Caco-2 (cell line): Measurements from ENCODE around the gene MYH15. TPM values are rescaled to one million over a fixed set of nuclear protein-coding genes. Genes with fewer than 3 reads are reported as not detected.

ENCODE experiments used
- BruUV-seq: library from RNA; stranded (reverse); fragments of 400-500 nt; replicated peaks from 2 replicates; lab custom pipeline; 2021; lab: Mats Ljungman, UMichigan
- CTCF ChIA-PET: fragments of 300-600 bp; sonication (Branson Sonifier 250); formaldehyde crosslinking; loops from one replicate; lab custom pipeline; 2022; ENCODE audit warnings: antibody characterized with exemption; lab: Charles Lee
- POLR2A ChIA-PET: fragments of 300-600 bp; sonication (Branson Sonifier 250); formaldehyde crosslinking; loops from one replicate; lab custom pipeline; 2022; ENCODE audit warnings: antibody characterized with exemption; lab: Charles Lee
- DNase-seq, 2 experiments: peaks; one replicate each; pipeline versions ENCODE4 v3.0.0 to v3.0.0-alpha.2; 2020 to 2022
- H3K27me3 ChIP-seq: replicated peaks from 2 replicates; pipeline ENCODE4 v1.6.0; 2011; ENCODE audit warnings: low read length; ENCODE audit not compliant: control insufficient read depth, insufficient read depth
- H3K36me3 ChIP-seq: 2 replicates; pipeline ENCODE4 v1.5.1; 2011; ENCODE audit warnings: low read length; ENCODE audit not compliant: control insufficient read depth, insufficient read depth
- H3K4me1 ChIP-seq: fragments of 250-450 bp; sonication (Bioruptor Pico); 2 replicates; pipeline ENCODE4 v1.5.1; 2020; ENCODE audit warnings: mild to moderate bottlenecking
- H3K4me3 ChIP-seq: 2 replicates; pipeline ENCODE4 v1.5.1; 2011; ENCODE audit warnings: low read depth, mild to moderate bottlenecking, control low read depth, low read length
- H3K9me3 ChIP-seq: fragments of 250-450 bp; sonication (Bioruptor Pico); 2 replicates; pipeline ENCODE4 v1.5.1; 2020; ENCODE audit warnings: mild to moderate bottlenecking, moderate library complexity
- H3K27ac Mint-ChIP-seq: one replicate; pipeline ENCODE4 v1.8.0; 2022; ENCODE audit warnings: mixed read lengths; ENCODE audit not compliant: unreplicated experiment
- H3K27me3 Mint-ChIP-seq: one replicate; pipeline ENCODE4 v1.8.0; 2022; ENCODE audit warnings: mixed read lengths; ENCODE audit not compliant: insufficient read depth, unreplicated experiment
- H3K36me3 Mint-ChIP-seq: one replicate; pipeline ENCODE4 v1.8.0; 2022; ENCODE audit warnings: mild to moderate bottlenecking, mixed read lengths; ENCODE audit not compliant: insufficient read depth, unreplicated experiment
- H3K4me1 Mint-ChIP-seq: one replicate; pipeline ENCODE4 v1.8.0; 2022; ENCODE audit warnings: low read depth, mixed read lengths; ENCODE audit not compliant: unreplicated experiment
- H3K4me3 Mint-ChIP-seq: one replicate; pipeline ENCODE4 v1.8.0; 2022; ENCODE audit warnings: mild to moderate bottlenecking, moderate library complexity, mixed read lengths; ENCODE audit not compliant: unreplicated experiment
- H3K9me3 Mint-ChIP-seq: one replicate; pipeline ENCODE4 v1.8.0; 2022; ENCODE audit warnings: mixed read lengths; ENCODE audit not compliant: unreplicated experiment
- intact Hi-C: fragments of 100-400 bp; cut with micrococcal nuclease; formaldehyde crosslinking; loops from one replicate; pipeline ENCODE4 v1.10.0; 2022; ENCODE audit not compliant: unreplicated experiment
- total RNA-seq: library from RNA; stranded (reverse); gene quantifications from 2 replicates; pipeline ENCODE4 v1.2.3, GENCODE V29; 2022
- TF ChIP-seq, protein P1 (sequence below), 2 experiments: fragments of 200-600 bp in 1 of 2; IDR thresholded peaks; 1 replicate in 1 of 2; 2 replicates in 1 of 2; pipeline versions ENCODE4 v1.5.1 to v1.8.0; 2011 to 2022; ENCODE audit warnings: antibody characterized with exemption in 1 of 2, control low read depth in 1 of 2, inconsistent platforms in 1 of 2, low read depth in 1 of 2, low read length in 1 of 2, mild to moderate bottlenecking in 1 of 2, moderate library complexity in 1 of 2; ENCODE audit not compliant: insufficient read depth in 1 of 2, severe bottlenecking in 1 of 2, unreplicated experiment in 1 of 2

Gene MYH15
- total RNA-seq, 1 experiment from 2014 or later = 0.25 TPM

DNA sequence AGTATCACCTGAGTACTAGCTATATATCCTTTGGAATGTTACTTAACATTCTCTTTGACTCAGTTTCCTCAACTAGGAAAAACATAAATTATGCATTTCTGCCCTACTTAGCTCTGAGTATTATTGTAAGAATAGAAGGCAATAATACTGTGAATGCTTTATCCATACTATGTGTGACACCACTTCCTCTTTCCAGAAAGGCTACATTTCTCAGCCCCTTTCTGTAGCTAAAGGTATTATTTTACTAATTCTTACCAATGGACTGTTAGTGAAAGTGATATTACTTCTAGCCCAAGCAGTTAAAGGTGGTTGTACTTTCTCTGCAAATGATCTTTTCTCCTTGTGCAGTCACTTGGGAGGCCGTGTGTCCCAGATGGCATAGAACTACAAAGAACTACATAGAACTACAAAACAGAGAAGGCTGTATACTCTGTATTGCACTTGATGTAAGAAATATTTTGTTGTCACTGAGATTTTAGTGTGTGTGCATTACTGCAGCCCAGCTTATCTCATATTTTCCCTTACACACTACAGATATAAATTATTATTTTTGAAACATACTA, 35.1 kb downstream of the MYH15 start:
- Mint-ChIP-seq H3K27ac (no peak overlapping the region), H3K36me3 (no peaks in the 10 kb centered on the region), H3K9me3 (no peaks in the 10 kb centered on the region), H3K27me3 (peaks cover 2% of the 10 kb centered on the region), H3K4me3 (no peak overlapping the region), H3K4me1 (no peaks in the 10 kb centered on the region)
- no TSS peak for BruUV-seq
- no peak overlapping the region for H3K4me3 ChIP-seq
- no peaks in the 10 kb centered on the region for H3K4me1 ChIP-seq
- DNase-seq = no peak
- ChIA-PET CTCF (no interaction called here), POLR2A (no interaction called here)
- H3K27me3 ChIP-seq = no peaks in the 10 kb centered on the region; the same call in 1 of the 2 replicates
- no peaks in the 10 kb centered on the region for H3K36me3 ChIP-seq
- intact Hi-C loops = loop anchor here (10.0 kb wide), 2 partner anchors 800 to 1240 kb away; no protein-coding TSS in a partner anchor
- H3K9me3 ChIP-seq = no peaks in the 10 kb centered on the region
- TF ChIP-seq, protein P1, sequence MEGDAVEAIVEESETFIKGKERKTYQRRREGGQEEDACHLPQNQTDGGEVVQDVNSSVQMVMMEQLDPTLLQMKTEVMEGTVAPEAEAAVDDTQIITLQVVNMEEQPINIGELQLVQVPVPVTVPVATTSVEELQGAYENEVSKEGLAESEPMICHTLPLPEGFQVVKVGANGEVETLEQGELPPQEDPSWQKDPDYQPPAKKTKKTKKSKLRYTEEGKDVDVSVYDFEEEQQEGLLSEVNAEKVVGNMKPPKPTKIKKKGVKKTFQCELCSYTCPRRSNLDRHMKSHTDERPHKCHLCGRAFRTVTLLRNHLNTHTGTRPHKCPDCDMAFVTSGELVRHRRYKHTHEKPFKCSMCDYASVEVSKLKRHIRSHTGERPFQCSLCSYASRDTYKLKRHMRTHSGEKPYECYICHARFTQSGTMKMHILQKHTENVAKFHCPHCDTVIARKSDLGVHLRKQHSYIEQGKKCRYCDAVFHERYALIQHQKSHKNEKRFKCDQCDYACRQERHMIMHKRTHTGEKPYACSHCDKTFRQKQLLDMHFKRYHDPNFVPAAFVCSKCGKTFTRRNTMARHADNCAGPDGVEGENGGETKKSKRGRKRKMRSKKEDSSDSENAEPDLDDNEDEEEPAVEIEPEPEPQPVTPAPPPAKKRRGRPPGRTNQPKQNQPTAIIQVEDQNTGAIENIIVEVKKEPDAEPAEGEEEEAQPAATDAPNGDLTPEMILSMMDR (IDR thresholded peaks at IDR 0.05; ENCODE audit: insufficient read depth in 1 of 2, low read depth in 1 of 2, low read length in 1 of 2, severe bottlenecking in 1 of 2, unreplicated experiment in 1 of 2) = no peak

DNA sequence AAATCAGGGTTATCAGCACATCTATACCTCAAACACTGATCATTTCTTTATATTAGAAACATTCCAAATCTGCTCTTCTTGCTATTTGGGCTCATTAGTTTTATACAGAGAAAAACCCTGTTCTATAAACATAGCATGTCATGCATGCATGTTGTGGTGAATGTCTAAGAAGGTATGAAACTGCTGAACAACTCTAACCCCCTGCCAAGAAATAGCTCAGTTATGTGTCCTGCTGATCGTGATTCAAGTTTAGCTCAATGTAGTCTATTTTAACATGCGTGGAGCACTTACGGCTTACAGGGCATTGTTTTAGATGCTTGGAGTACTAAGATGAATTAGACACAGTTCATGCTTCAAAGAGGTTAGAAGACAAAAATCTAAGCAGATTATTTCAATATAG, 35.8 kb downstream of the MYH15 start:
- ChIA-PET CTCF (no interaction called here), POLR2A (interaction anchor here (0.7 kb wide), 1 partner anchor 830 kb away, joined by 3 read pairs; no protein-coding TSS in a partner anchor)
- no peaks in the 10 kb centered on the region for H3K36me3 ChIP-seq

DNA sequence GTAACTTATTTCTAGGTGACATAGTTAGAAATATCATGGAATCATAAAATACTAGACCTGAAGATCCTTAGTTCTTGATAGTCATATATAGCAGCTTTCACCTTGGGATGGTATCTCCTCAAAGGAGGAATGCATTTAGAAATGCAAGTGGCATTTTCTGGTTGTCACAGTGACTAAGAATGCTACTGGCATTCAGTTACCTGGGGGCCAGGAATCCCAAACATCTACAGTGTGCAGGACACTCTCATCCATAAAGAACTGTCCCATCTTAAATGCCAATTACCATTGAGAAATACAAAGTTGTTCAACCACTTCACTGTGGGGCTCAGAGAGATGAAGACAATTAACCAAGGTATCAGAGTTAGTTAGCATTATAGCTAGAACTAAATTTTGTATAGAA, 36.7 kb downstream of the MYH15 start:
- intact Hi-C loops = loop anchor here (10.0 kb wide), 2 partner anchors 799 to 1239 kb away; no protein-coding TSS in a partner anchor
- ChIA-PET CTCF (no interaction called here), POLR2A (no interaction called here)
- Mint-ChIP-seq H3K4me3 (no peak overlapping the region), H3K27ac (no peak overlapping the region), H3K4me1 (no peaks in the 10 kb centered on the region), H3K36me3 (no peaks in the 10 kb centered on the region), H3K27me3 (peaks cover 2% of the 10 kb centered on the region), H3K9me3 (no peaks in the 10 kb centered on the region)
- no peak for DNase-seq
- BruUV-seq = no TSS peak
- no peaks in the 10 kb centered on the region; the same call in 1 of the 2 replicates for H3K27me3 ChIP-seq
- no peaks in the 10 kb centered on the region for H3K4me1 ChIP-seq
- TF ChIP-seq, protein P1 (IDR thresholded peaks at IDR 0.05; ENCODE audit: insufficient read depth in 1 of 2, low read depth in 1 of 2, low read length in 1 of 2, severe bottlenecking in 1 of 2, unreplicated experiment in 1 of 2) = no peak
- H3K9me3 ChIP-seq = no peaks in the 10 kb centered on the region
- no peaks in the 10 kb centered on the region for H3K36me3 ChIP-seq
- H3K4me3 ChIP-seq = no peak overlapping the region

More for the DNA sequence above, 35.8 kb downstream of the MYH15 start:
- H3K27ac Mint-ChIP-seq = no peak overlapping the region
- BruUV-seq = no TSS peak
- DNase-seq = no peak
- no peaks in the 10 kb centered on the region for H3K9me3 Mint-ChIP-seq
- no peaks in the 10 kb centered on the region for H3K9me3 ChIP-seq
- H3K4me3 ChIP-seq = no peak overlapping the region
- intact Hi-C loops = loop anchor here (10.0 kb wide), 2 partner anchors 800 to 1240 kb away; no protein-coding TSS in a partner anchor
- H3K4me1 Mint-ChIP-seq = no peaks in the 10 kb centered on the region
- no peaks in the 10 kb centered on the region; the same call in 1 of the 2 replicates for H3K27me3 ChIP-seq
- no peak overlapping the region for H3K4me3 Mint-ChIP-seq
- peaks cover 2% of the 10 kb centered on the region for H3K27me3 Mint-ChIP-seq
- TF ChIP-seq, protein P1 (IDR thresholded peaks at IDR 0.05; ENCODE audit: insufficient read depth in 1 of 2, low read depth in 1 of 2, low read length in 1 of 2, severe bottlenecking in 1 of 2, unreplicated experiment in 1 of 2) = no peak
- no peaks in the 10 kb centered on the region for H3K36me3 Mint-ChIP-seq
- no peaks in the 10 kb centered on the region for H3K4me1 ChIP-seq
